Measurements from ENCODE around the gene NUBP2. TPM values are rescaled to one million over a fixed set of nuclear protein-coding genes. Genes with fewer than 3 reads are reported as not detected.

Gene NUBP2
- total RNA-seq, 3 donors from 2014 or later: 32.1 to 43.1 (median 39.3) TPM

DNA sequence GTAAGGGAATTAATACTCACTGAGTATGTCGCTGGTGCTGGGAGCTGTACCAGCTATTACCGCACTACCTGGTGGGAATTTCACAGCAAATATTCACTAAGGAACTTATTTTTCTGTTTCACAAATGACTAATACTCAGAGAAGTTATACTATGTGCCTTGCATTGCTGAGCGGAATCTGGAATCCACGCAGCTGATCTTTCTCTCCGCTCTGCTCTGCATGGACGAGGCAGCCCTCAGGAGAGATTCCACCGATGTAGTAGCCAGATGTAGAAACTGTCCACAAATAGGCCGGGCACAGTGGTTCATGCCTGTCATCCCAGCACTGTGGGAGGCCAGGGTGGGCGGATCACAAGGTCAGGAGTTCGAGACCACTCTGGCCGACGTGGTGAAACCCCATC lies 28.6 kb upstream of the NUBP2 start:
- Histone ChIP-seq H3K9me3 (no peaks in the 10 kb centered on the region), H3K4me1 (ENCODE audit: low read depth) (peaks cover 20% of the 10 kb centered on the region), H3K36me3 (ENCODE audit: low read depth) (no peaks in the 10 kb centered on the region), H3K4me3 (no peak overlapping the region)
- intact Hi-C loops (cut with DNase I, micrococcal nuclease): no loop called here
- TF ChIP-seq, protein P1, sequence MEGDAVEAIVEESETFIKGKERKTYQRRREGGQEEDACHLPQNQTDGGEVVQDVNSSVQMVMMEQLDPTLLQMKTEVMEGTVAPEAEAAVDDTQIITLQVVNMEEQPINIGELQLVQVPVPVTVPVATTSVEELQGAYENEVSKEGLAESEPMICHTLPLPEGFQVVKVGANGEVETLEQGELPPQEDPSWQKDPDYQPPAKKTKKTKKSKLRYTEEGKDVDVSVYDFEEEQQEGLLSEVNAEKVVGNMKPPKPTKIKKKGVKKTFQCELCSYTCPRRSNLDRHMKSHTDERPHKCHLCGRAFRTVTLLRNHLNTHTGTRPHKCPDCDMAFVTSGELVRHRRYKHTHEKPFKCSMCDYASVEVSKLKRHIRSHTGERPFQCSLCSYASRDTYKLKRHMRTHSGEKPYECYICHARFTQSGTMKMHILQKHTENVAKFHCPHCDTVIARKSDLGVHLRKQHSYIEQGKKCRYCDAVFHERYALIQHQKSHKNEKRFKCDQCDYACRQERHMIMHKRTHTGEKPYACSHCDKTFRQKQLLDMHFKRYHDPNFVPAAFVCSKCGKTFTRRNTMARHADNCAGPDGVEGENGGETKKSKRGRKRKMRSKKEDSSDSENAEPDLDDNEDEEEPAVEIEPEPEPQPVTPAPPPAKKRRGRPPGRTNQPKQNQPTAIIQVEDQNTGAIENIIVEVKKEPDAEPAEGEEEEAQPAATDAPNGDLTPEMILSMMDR (IDR thresholded peaks at IDR 0.05): no peak
- no peak for DNase-seq
- ATAC-seq: no peak

GRCh38 chr16:1757714-1758461 lies 24.9 kb upstream of the NUBP2 start:
- intact Hi-C loops (cut with DNase I, micrococcal nuclease): no loop called here
- peak in 2 of 3 donors; percentile 61 to 63 for DNase-seq
- peaks cover 20% of the 10 kb centered on the region for H3K4me1 ChIP-seq (ENCODE audit: low read depth)
- H3K9me3 ChIP-seq: no peaks in the 10 kb centered on the region
- H3K36me3 ChIP-seq (ENCODE audit: low read depth): no peaks in the 10 kb centered on the region
- TF ChIP-seq, protein P1 (IDR thresholded peaks at IDR 0.05): no peak
- peak; percentile 84 for ATAC-seq
- no peak overlapping the region for H3K4me3 ChIP-seq

DNA sequence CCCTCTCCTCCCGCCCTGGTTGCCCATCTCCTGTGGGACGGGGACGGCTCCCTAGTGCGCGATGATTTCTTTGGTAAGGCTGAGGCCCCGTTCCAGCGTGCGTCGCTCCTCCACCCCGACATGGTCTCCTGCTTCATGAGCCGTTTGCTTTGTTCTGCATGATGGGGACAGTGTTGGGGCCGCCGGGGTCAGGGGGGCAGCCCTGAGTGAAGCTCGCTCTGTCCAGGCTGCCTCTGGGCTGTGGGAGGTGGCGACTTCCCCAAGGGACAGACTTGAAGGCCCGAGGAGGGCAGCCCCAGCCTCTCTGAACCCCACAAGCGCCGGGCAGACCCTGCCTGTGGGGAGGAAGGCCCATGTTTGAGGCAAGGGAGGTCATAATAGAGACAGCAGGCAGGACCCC lies 23.8 kb upstream of the NUBP2 start:
- H3K4me3 ChIP-seq: no peak overlapping the region
- ATAC-seq: no peak
- intact Hi-C loops (cut with DNase I, micrococcal nuclease): no loop called here
- DNase-seq: peak in 1 of 3 donors; percentile 27
- no peaks in the 10 kb centered on the region for H3K36me3 ChIP-seq (ENCODE audit: low read depth)
- TF ChIP-seq, protein P1 (IDR thresholded peaks at IDR 0.05): no peak
- H3K4me1 ChIP-seq (ENCODE audit: low read depth): peaks cover 20% of the 10 kb centered on the region
- no peaks in the 10 kb centered on the region for H3K9me3 ChIP-seq

DNA sequence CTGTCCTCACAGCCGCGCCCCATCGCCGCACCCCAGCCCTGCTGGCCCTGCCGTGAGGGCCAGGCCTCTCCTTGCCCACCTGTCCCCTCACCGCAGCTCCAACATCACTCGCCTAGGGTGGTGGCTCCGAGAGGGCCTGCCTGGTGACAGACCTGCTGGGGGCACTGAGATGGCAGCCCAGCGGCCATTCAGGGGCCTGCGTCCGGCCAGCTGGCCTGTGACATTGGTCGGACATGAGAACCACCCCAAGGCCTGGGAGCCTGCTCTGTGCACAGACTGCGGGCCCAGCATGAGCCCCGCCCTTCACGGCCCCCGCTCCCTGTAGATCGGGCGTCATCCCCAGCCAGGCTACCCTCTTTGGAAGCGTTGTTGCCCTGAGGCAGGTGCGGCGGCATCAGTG lies 23.2 kb upstream of the NUBP2 start:
- peaks cover 20% of the 10 kb centered on the region for H3K4me1 ChIP-seq (ENCODE audit: low read depth)
- intact Hi-C loops (cut with DNase I, micrococcal nuclease): no loop called here
- no peaks in the 10 kb centered on the region for H3K9me3 ChIP-seq
- no peaks in the 10 kb centered on the region for H3K36me3 ChIP-seq (ENCODE audit: low read depth)
- peak in 1 of 3 donors; percentile 32 for DNase-seq
- H3K4me3 ChIP-seq: no peak overlapping the region
- TF ChIP-seq, protein P1 (IDR thresholded peaks at IDR 0.05): no peak
- no peak for ATAC-seq

- ATAC-seq (no peak), DNase-seq (no peak)
- Histone ChIP-seq H3K9me3 (no peaks in the 10 kb centered on the region), H3K4me3 (no peak overlapping the region), H3K36me3 (ENCODE audit: low read depth) (no peaks in the 10 kb centered on the region), H3K4me1 (ENCODE audit: low read depth) (peaks cover 20% of the 10 kb centered on the region)
- intact Hi-C loops (cut with DNase I, micrococcal nuclease): no loop called here
- TF ChIP-seq, protein P1 (IDR thresholded peaks at IDR 0.05): no peak
Observed at GRCh38 chr16:1760911-1761310, 21.8 kb upstream of the NUBP2 start.

Measured in mucosa of descending colon (tissue), 3 donors.